Suprapubic skin (tissue), 4 donors: ENCODE measurements around the gene C1orf198. TPM values are rescaled to one million over a fixed set of nuclear protein-coding genes. Genes with fewer than 3 reads are reported as not detected.

Experiments
- DNase-seq, 2 donors: peaks; one replicate each; pipeline ENCODE4 v3.0.0-alpha.2; 2019; ENCODE audit warnings: low spot score in 2 of 2
- H3K27ac ChIP-seq: fragments of 200-600 bp; sonication (generic); one replicate; pipeline ENCODE4 v1.5.1; 2019
- H3K27me3 ChIP-seq: fragments of 200-600 bp; sonication (generic); one replicate; pipeline ENCODE4 v1.5.1; 2019
- H3K36me3 ChIP-seq: fragments of 200-600 bp; sonication (generic); one replicate; pipeline ENCODE4 v1.5.1; 2019
- H3K4me1 ChIP-seq: fragments of 200-600 bp; sonication (generic); one replicate; pipeline ENCODE4 v1.5.1; 2019
- H3K4me3 ChIP-seq: fragments of 200-600 bp; sonication (generic); one replicate; pipeline ENCODE4 v1.5.1; 2019; ENCODE audit warnings: mild to moderate bottlenecking
- H3K9me3 ChIP-seq: fragments of 200-600 bp; sonication (generic); one replicate; pipeline ENCODE4 v1.5.1; 2019
- CTCF ChIP-seq, 2 donors: fragments of 200-600 bp in 1 of 2; fragments of 450-650 bp in 1 of 2; sonication (generic) in 1 of 2; IDR thresholded peaks; one replicate each; pipeline ENCODE4 v1.5.1; 2016 to 2019; ENCODE audit warnings: antibody characterized with exemption in 2 of 2, mild to moderate bottlenecking in 1 of 2, moderate library complexity in 1 of 2
- EP300 ChIP-seq: sonication (generic); formaldehyde crosslinking; IDR thresholded peaks from one replicate; pipeline ENCODE4 v1.6.1; 2017; ENCODE audit warnings: antibody characterized with exemption
- POLR2A ChIP-seq, 2 donors: fragments of 450-650 bp; IDR thresholded peaks; one replicate each; pipeline ENCODE4 v1.6.1; 2017; ENCODE audit warnings: antibody characterized with exemption in 2 of 2, mild to moderate bottlenecking in 2 of 2, moderate library complexity in 2 of 2
- POLR2AphosphoS5 ChIP-seq, 3 donors: sonication (generic); formaldehyde crosslinking; IDR thresholded peaks; one replicate each; pipeline ENCODE4 v1.6.1; 2017; ENCODE audit warnings: antibody characterized with exemption in 3 of 3
- WGBS: methylation state at CpG from one replicate; pipeline ENCODE4 v1.1.5; 2018; 5-methylcytosine and 5-hydroxymethylcytosine counted together
- total RNA-seq, 4 donors: library from RNA; depleted of rRNA; stranded (reverse); fragments of >200 nt; gene quantifications; one replicate each; pipeline ENCODE4 v1.1.0, GENCODE V29; 2016

C1orf198 gene
- total RNA-seq: 10 to 100 TPM; 42.7 to 70.1 (median 52.5) TPM

GRCh38 chr1:230867903-230868735 lies at the start of gene C1orf198:
TSS of gene C1orf198 (minus strand) at chr1:230868521. CDS start at chr1:230868512, 9 bp downstream.
- Histone ChIP-seq H3K27me3 (no peaks in the 10 kb centered on the region), H3K9me3 (no peaks in the 10 kb centered on the region), H3K27ac (peak within 1 kb of the TSS; percentile 79), H3K4me1 (peaks cover 51% of the 10 kb centered on the region), H3K4me3 (peak within 1 kb of the TSS; percentile 80), H3K36me3 (no peaks in the 10 kb centered on the region)
- 1% methylated on average over 16 of the region's 96 CpGs for WGBS
- TF ChIP-seq EP300: no peak
- TF ChIP-seq POLR2AphosphoS5 (IDR thresholded peaks at IDR 0.05): peak in 1 of 3 donors; percentile 35
- peak in 1 of 2 donors; percentile 38 for TF ChIP-seq POLR2A (IDR thresholded peaks at IDR 0.05)
- TF ChIP-seq CTCF (IDR thresholded peaks at IDR 0.05): no peak
- DNase-seq: peak in 1 of 2 donors; percentile 73

GRCh38 chr1:230917284-230918135 lies 49.2 kb upstream of the C1orf198 start:
- no peak for TF ChIP-seq POLR2A (IDR thresholded peaks at IDR 0.05)
- TF ChIP-seq CTCF (IDR thresholded peaks at IDR 0.05): peak; percentile 46 to 58
- peaks cover 47% of the 10 kb centered on the region for H3K36me3 ChIP-seq
- WGBS: 61% methylated on average over 15 of the region's 15 CpGs

GRCh38 chr1:230916587-230917283 lies 48.4 kb upstream of the C1orf198 start:
- H3K36me3 ChIP-seq: peaks cover 46% of the 10 kb centered on the region
- H3K4me1 ChIP-seq: no peaks in the 10 kb centered on the region
- no peaks in the 10 kb centered on the region for H3K9me3 ChIP-seq
- H3K27ac ChIP-seq: no peak overlapping the region
- 93% methylated on average over 8 of the region's 8 CpGs for WGBS
- H3K27me3 ChIP-seq: no peaks in the 10 kb centered on the region
- no peak for TF ChIP-seq EP300
- TF ChIP-seq POLR2A (IDR thresholded peaks at IDR 0.05): no peak
- TF ChIP-seq CTCF (IDR thresholded peaks at IDR 0.05): no peak
- TF ChIP-seq POLR2AphosphoS5 (IDR thresholded peaks at IDR 0.05): no peak
- DNase-seq: no peak
- H3K4me3 ChIP-seq: no peak overlapping the region

More at GRCh38 chr1:230917284-230918135, 49.2 kb upstream of the C1orf198 start:
- Histone ChIP-seq H3K9me3 (no peaks in the 10 kb centered on the region), H3K4me3 (no peak overlapping the region), H3K27ac (no peak overlapping the region), H3K4me1 (no peaks in the 10 kb centered on the region), H3K27me3 (no peaks in the 10 kb centered on the region)
- DNase-seq: peak in 1 of 2 donors; percentile 73

GRCh38 chr1:230915078-230915477 lies 46.8 kb upstream of the C1orf198 start:
- Histone ChIP-seq H3K9me3 (no peaks in the 10 kb centered on the region), H3K27me3 (no peaks in the 10 kb centered on the region), H3K4me3 (no peak overlapping the region), H3K27ac (no peak overlapping the region), H3K36me3 (peaks cover 44% of the 10 kb centered on the region), H3K4me1 (peaks cover 7% of the 10 kb centered on the region)
- DNase-seq: no peak
- TF ChIP-seq POLR2AphosphoS5 (IDR thresholded peaks at IDR 0.05): no peak
- TF ChIP-seq CTCF (IDR thresholded peaks at IDR 0.05): no peak
- TF ChIP-seq EP300: no peak
- TF ChIP-seq POLR2A (IDR thresholded peaks at IDR 0.05): no peak
